SH-SY5Y (cell line): ENCODE data around the gene MAGI2.

ENCODE experiments used
- GATA2 ChIP-seq: IDR thresholded peaks from 2 replicates; pipeline ENCODE4 v1.6.1; 2011; ENCODE audit warnings: mild to moderate bottlenecking, low read depth, low read length
- GATA3 ChIP-seq: IDR thresholded peaks from 2 replicates; pipeline ENCODE4 v1.6.1; 2011; ENCODE audit warnings: low read depth, mild to moderate bottlenecking, low read length, moderate library complexity

The MAGI2 gene

DNA sequence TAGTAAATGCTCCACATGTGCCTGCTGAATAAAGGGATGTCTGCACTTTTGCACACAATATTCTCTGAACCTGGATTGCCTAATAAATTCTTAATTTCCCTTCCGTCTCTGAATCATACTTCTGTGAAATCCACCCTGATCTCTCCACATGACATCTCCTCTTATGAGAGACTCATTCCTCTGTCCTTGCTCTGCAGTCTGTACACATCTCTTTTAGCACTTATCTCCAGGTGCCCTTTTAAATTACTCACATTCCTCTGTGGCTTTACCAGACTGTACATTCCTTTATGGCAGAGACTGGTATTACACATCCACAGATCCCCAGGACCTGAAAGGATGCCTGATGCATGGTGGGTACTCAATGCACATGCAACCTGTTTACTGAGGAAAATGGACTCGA, 1127.3 kb downstream of the MAGI2 start:
- TF ChIP-seq GATA3 (no peak), GATA2 (no peak)

GRCh38 chr7:78323118-78323517, 1130.3 kb downstream of the MAGI2 start:
- TF ChIP-seq GATA2 (no peak), GATA3 (no peak)

DNA sequence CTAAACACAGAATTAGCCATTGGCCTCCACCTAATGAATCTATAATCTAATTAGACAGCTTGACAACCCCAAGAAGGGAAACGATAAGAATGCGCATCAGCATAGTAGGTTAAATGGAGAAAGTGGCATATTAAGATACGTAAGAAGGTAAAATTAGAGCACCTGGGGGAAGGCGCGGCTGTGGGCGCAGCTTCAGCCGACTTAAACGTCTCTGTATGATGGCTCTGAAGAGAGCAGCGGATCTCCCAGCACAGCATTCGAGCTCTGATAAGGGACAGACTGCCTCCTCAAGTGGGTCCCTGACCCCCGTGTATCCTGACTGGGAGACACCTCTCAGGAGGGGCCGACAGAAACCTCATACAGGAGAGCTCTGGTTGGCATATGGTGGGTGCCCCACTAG, 1136.1 kb downstream of the MAGI2 start:
- TF ChIP-seq GATA2 (no peak), GATA3 (no peak)

- TF ChIP-seq GATA3 = no peak
- no peak for TF ChIP-seq GATA2
These were observed 1137.4 kb downstream of the MAGI2 start for GRCh38 chr7:78316110-78316509.

GRCh38 chr7:78315119-78315518, 1138.3 kb downstream of the MAGI2 start:
- no peak for TF ChIP-seq GATA3

DNA sequence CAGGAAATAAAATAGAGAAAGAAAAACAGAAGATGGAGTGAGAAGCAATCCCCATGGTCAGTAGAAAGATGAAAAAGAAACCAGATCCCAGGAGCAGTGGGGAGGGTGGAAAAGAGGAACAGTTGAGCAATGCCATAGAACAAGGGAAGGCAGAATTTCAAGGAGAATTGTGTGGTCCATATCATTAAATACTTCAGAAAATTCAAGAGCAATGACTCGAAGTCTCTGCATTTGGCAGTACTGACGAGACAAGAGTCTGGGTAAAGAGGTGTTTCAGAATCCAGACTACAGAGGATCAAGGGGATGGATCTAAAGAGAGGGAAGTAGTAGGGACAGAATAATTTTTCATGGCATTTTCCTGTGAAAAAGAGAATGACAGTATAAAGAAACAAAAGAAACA, 1142.3 kb downstream of the MAGI2 start:
- TF ChIP-seq GATA3 (no peak), GATA2 (no peak)

DNA sequence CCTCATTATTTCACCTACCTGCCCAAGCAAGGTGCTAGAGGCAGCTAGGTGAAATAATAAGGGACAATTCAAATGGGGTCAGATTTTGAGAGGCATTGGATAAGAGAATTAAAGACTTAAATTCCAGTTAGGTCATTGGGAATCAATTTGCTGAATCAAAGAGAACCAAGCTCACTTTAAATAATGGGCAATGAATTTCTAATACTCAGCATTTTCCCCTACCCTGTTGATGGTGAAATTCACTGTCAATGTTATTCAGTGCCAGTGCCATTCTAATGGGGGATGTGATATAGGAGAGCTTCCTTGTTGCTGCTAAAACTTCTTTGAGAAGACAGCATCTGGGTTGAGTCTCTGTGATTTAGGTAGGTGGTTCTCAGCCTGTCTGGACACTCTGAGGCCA, 1145.6 kb downstream of the MAGI2 start:
- TF ChIP-seq GATA2 (no peak), GATA3 (no peak)

- TF ChIP-seq GATA2 = no peak
- no peak for TF ChIP-seq GATA3
These were observed 1146.8 kb downstream of the MAGI2 start for GRCh38 chr7:78306634-78307033.

DNA sequence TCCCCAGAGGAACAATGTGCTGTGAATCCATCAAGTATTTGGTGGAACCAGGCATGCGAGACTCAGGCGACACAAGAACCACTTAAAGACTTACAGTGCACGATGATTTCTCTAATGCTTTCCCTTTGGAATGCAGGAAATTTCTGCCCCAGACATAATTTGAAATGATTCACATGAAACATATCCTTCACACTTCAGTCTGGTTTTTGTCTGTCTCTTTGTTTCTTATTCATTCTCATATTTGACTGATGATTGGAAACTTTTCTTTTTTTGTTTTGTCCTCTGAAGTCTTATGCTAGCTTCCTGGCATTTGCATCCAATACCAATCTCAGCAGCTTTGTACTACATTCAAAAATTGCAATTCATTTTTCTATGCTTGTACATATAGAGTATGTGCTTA, 1152.1 kb downstream of the MAGI2 start:
- TF ChIP-seq GATA3 = no peak
- no peak for TF ChIP-seq GATA2

GRCh38 chr7:78299088-78299487, 1154.4 kb downstream of the MAGI2 start:
- TF ChIP-seq GATA3 (no peak), GATA2 (no peak)

DNA sequence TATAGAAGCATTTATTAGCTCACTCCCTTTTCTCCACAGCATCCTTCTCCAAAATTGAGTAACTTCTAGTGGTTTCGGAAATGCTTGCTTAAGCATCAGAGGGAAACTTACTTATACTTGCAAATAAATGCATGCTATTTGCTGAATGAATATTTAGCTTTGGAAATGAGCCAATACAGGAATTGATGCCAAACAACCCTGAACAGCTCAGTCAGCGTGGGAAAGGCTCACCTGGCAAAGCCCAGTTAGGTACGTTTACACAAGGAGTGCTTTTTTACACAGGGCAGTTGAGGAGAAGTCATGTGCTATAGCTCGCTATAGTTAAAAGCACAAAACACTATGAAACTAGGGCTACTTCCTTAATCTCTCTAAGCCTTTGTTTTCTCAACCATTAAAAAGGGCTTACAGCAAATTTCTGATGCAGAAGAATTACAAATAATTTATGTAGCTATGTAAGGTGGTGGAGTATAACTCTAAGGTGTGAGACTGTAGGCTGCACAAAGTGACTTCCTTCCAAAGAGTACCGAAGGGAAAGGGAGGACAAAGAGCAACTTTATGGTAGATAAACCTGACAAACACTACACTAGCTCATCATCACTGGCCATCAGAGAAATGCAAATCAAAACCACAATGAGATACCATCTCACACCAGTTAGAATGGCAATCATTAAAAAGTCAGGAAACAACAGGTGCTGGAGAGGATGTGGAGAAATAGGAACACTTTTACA, 1156.7 kb downstream of the MAGI2 start:
- TF ChIP-seq GATA2 = no peak
- no peak for TF ChIP-seq GATA3

GRCh38 chr7:78296046-78296597, 1157.3 kb downstream of the MAGI2 start:
- TF ChIP-seq GATA2 (no peak), GATA3 (no peak)

- no peak for TF ChIP-seq GATA2
These were observed 1168.5 kb downstream of the MAGI2 start for GRCh38 chr7:78284945-78285344.

- no peak for TF ChIP-seq GATA2
- TF ChIP-seq GATA3 = no peak
These were observed 1173.2 kb downstream of the MAGI2 start for GRCh38 chr7:78280276-78280675.

- TF ChIP-seq GATA2 = no peak
- TF ChIP-seq GATA3 = no peak
These were observed 1174.0 kb downstream of the MAGI2 start for GRCh38 chr7:78279457-78279856.

- TF ChIP-seq GATA2 = no peak
- no peak for TF ChIP-seq GATA3
These were observed 1174.4 kb downstream of the MAGI2 start for GRCh38 chr7:78279032-78279431.

DNA sequence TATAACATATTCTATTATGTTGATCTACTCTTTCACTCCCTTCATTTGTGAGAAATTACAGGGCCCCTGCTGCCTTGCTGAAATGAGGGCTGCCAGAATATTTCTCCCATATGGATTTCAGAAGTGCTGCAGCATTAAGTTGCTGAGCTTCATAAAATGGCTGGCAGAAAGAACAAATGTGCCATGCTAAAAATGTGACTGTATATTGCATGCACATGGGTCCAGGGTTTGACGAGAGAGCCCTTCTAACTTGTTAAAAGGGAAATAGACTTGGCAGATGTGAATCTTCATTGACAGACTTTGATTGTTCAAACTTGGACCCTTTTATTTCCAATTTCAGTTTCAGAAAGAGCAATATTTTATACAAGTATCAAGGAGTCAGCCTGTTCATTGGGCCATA, 1186.3 kb downstream of the MAGI2 start:
- no peak for TF ChIP-seq GATA2
- no peak for TF ChIP-seq GATA3

DNA sequence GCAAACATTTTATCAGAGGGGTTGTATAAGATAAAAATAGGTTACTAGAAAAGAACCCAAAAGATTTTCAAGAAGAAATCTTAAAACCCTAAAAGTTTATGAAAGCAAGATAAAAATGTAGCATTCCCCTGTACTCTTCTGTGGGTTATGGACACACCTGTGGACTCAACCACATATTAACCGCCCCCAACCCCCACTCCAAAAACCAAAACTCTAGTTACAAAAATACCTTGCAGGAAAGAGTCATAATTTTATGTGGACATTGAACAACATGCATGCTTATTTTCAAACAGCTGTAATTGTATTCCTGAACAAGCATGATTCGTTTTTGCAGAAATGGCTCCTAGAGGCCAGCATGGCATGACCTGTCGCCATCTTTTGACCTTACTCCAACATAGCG, 1188.0 kb downstream of the MAGI2 start:
- TF ChIP-seq GATA3 (no peak), GATA2 (no peak)
